SW 1271 (cell line): ENCODE data around the gene TUBGCP2.
"Not testable (repeated sequence)": the region's sequence is repeated elsewhere in the genome, so short reads cannot be mapped to it uniquely, and the experiment has no call there.

Experiments used
- DNase-seq, 2 experiments: peaks; one replicate each; lab custom pipeline; 2025; lab: John Stamatoyannopoulos, UW

The TUBGCP2 gene

GRCh38 chr10:133248334-133248715 is 60.3 kb downstream of the TUBGCP2 start:
- no peak for DNase-seq

GRCh38 chr10:133247681-133248333 is 60.9 kb downstream of the TUBGCP2 start:
- DNase-seq = no peak

GRCh38 chr10:133246236-133246626 is 62.4 kb downstream of the TUBGCP2 start:
- no peak for DNase-seq

GRCh38 chr10:133245439-133246235 is 63.0 kb downstream of the TUBGCP2 start:
- no peak for DNase-seq

- DNase-seq = no peak
Observed at GRCh38 chr10:133243593-133243992, 65.1 kb downstream of the TUBGCP2 start.

- no peak for DNase-seq
Observed at GRCh38 chr10:133242611-133243356, 65.9 kb downstream of the TUBGCP2 start.

- no peak for DNase-seq
Observed at GRCh38 chr10:133241501-133242205, 67.0 kb downstream of the TUBGCP2 start.

- no peak for DNase-seq
Observed at GRCh38 chr10:133239990-133240389, 68.7 kb downstream of the TUBGCP2 start.

GRCh38 chr10:133238466-133238804 is 70.2 kb downstream of the TUBGCP2 start:
- no peak for DNase-seq

- no peak for DNase-seq
Observed at GRCh38 chr10:133237588-133238465, 70.8 kb downstream of the TUBGCP2 start, which contains the start of gene VENTX. Gene VENTX, plus strand, starts transcription at chr10:133237855. Its CDS starts 60 bp downstream, at chr10:133237915.

GRCh38 chr10:133237241-133237587 is 71.5 kb downstream of the TUBGCP2 start:
- DNase-seq = no peak

GRCh38 chr10:133236401-133237240 is 72.1 kb downstream of the TUBGCP2 start:
- DNase-seq = no peak

- DNase-seq = no peak
Observed at GRCh38 chr10:133235932-133236331, 72.7 kb downstream of the TUBGCP2 start.

- DNase-seq = no peak
Observed at GRCh38 chr10:133235265-133235855, 73.3 kb downstream of the TUBGCP2 start.

- not testable (repeated sequence) for DNase-seq
Observed at GRCh38 chr10:133234796-133235195, 73.9 kb downstream of the TUBGCP2 start.

GRCh38 chr10:133231946-133232574 is 76.6 kb downstream of the TUBGCP2 start:
- no peak for DNase-seq

GRCh38 chr10:133231244-133231945 is 77.3 kb downstream of the TUBGCP2 start:
- no peak for DNase-seq

GRCh38 chr10:133230387-133231195 is 78.1 kb downstream of the TUBGCP2 start:
- DNase-seq = no peak
